Measurements from ENCODE around the gene PODN.

DNA sequence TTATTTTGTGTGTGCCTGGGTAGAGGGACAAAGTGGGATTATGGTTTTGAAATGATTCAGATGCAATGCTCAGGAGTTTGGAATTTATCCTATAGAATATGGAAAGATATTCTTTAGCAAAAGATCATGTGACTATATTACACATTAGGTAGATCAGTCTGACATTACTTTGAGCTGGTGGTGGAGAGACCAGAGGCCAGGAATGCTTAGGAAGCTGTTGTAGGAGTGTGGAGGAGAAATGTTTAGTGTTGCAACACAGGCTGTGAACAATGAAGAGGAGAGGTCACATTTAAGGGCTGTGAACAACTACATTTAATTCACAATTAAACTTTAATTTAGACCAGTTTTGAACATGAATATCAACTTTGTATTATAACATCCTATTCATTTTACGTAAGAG is 45.3 kb upstream of the PODN start:
- TF ChIP-seq, protein P1, sequence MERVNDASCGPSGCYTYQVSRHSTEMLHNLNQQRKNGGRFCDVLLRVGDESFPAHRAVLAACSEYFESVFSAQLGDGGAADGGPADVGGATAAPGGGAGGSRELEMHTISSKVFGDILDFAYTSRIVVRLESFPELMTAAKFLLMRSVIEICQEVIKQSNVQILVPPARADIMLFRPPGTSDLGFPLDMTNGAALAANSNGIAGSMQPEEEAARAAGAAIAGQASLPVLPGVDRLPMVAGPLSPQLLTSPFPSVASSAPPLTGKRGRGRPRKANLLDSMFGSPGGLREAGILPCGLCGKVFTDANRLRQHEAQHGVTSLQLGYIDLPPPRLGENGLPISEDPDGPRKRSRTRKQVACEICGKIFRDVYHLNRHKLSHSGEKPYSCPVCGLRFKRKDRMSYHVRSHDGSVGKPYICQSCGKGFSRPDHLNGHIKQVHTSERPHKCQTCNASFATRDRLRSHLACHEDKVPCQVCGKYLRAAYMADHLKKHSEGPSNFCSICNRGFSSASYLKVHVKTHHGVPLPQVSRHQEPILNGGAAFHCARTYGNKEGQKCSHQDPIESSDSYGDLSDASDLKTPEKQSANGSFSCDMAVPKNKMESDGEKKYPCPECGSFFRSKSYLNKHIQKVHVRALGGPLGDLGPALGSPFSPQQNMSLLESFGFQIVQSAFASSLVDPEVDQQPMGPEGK (CRISPR knock-in tag; IDR thresholded peaks at IDR 0.05; ENCODE audit: borderline replicate concordance) = no peak
- TF ChIP-seq ZC3H10 (CRISPR knock-in tag; IDR thresholded peaks at IDR 0.05) (no peak), OSR1 (CRISPR knock-in tag; IDR thresholded peaks at IDR 0.05) (no peak), ZNF565 (CRISPR knock-in tag; conservative IDR thresholded peaks at IDR 0.05; ENCODE audit: low read depth) (no peak)
- TF ChIP-seq, protein P2, sequence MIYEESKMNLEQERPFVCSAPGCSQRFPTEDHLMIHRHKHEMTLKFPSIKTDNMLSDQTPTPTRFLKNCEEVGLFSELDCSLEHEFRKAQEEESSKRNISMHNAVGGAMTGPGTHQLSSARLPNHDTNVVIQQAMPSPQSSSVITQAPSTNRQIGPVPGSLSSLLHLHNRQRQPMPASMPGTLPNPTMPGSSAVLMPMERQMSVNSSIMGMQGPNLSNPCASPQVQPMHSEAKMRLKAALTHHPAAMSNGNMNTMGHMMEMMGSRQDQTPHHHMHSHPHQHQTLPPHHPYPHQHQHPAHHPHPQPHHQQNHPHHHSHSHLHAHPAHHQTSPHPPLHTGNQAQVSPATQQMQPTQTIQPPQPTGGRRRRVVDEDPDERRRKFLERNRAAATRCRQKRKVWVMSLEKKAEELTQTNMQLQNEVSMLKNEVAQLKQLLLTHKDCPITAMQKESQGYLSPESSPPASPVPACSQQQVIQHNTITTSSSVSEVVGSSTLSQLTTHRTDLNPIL (CRISPR knock-in tag; IDR thresholded peaks at IDR 0.05; ENCODE audit: low read depth) = no peak

All from SK-N-SH treated with all-trans-retinoic acid at 6 μM for 48 hours (cell line).